Osteoblast (primary cell): ENCODE data around the gene BMS1. TPM values are rescaled to one million over a fixed set of nuclear protein-coding genes. Genes with fewer than 3 reads are reported as not detected.

Source experiments
- DNase-seq: peaks from one replicate; pipeline ENCODE4 v3.0.0; 2011; ENCODE audit warnings: low spot score, mixed read lengths; ENCODE audit not compliant: insufficient read length; ENCODE audit errors: missing footprints
- H2AFZ ChIP-seq: 2 replicates; pipeline ENCODE4 v1.6.0; 2011; ENCODE audit warnings: mild to moderate bottlenecking, low read length
- H3K27ac ChIP-seq: 2 replicates; pipeline ENCODE4 v1.5.1; 2011; ENCODE audit warnings: mild to moderate bottlenecking, low read depth, low read length, moderate library complexity
- H3K27me3 ChIP-seq: 2 replicates; pipeline ENCODE4 v1.6.0; 2012; ENCODE audit warnings: mild to moderate bottlenecking, control low read depth, inconsistent platforms, low read length, moderate library complexity; ENCODE audit not compliant: insufficient read depth
- H3K36me3 ChIP-seq: 2 replicates; pipeline ENCODE4 v1.5.1; 2011; ENCODE audit warnings: mild to moderate bottlenecking, low read length, control low read depth, moderate library complexity; ENCODE audit not compliant: insufficient read depth
- H3K4me1 ChIP-seq: 2 replicates; pipeline ENCODE4 v1.5.1; 2011; ENCODE audit warnings: mild to moderate bottlenecking, low read length, control low read depth, moderate library complexity; ENCODE audit not compliant: insufficient read depth
- H3K4me2 ChIP-seq: 2 replicates; pipeline ENCODE4 v1.6.0; 2011; ENCODE audit warnings: mild to moderate bottlenecking, low read length; ENCODE audit not compliant: insufficient read depth
- H3K4me3 ChIP-seq: fragments of 200-600 bp; sonication (generic); 3 replicates; pipeline ENCODE4 v1.5.1; 2012; ENCODE audit warnings: mild to moderate bottlenecking, low read length, inconsistent platforms; ENCODE audit not compliant: insufficient read depth
- H3K79me2 ChIP-seq: 2 replicates; pipeline ENCODE4 v1.6.0; 2012; ENCODE audit warnings: mild to moderate bottlenecking, low read length, control low read depth, inconsistent platforms; ENCODE audit not compliant: insufficient read depth
- H3K9me3 ChIP-seq: 2 replicates; pipeline ENCODE4 v1.5.1; 2011; ENCODE audit warnings: low read depth, low read length, control low read depth
- H4K20me1 ChIP-seq: 2 replicates; pipeline ENCODE4 v1.6.0; 2012; ENCODE audit warnings: mild to moderate bottlenecking, low read length, control low read depth; ENCODE audit not compliant: insufficient read depth
- CTCF ChIP-seq: IDR thresholded peaks from 2 replicates; pipeline ENCODE4 v1.5.1; 2011; ENCODE audit warnings: mild to moderate bottlenecking, low read depth, low read length, moderate library complexity; ENCODE audit errors: extremely low read depth
- total RNA-seq: library from RNA; depleted of rRNA; stranded (reverse); fragments of >200 nt; gene quantifications from 2 replicates; pipeline ENCODE4 v1.2.3, GENCODE V29; 2012

BMS1 gene
- total RNA-seq, 1 donor, result 14.5 TPM

GRCh38 chr10:42790835-42791234 is 8.2 kb downstream of the BMS1 start:
- no peak for TF ChIP-seq CTCF
- Histone ChIP-seq H4K20me1 (peaks cover 2% of the 10 kb centered on the region), H3K27me3 (no peaks in the 10 kb centered on the region), H3K36me3 (peaks cover 84% of the 10 kb centered on the region), H3K4me2 (no peak overlapping the region), H3K27ac (no peak overlapping the region), H3K4me1 (no peaks in the 10 kb centered on the region), H3K4me3 (no peak overlapping the region), H3K79me2 (peaks cover 3% of the 10 kb centered on the region), H2AFZ (no peak overlapping the region), H3K9me3 (no peaks in the 10 kb centered on the region)
- no peak for DNase-seq

DNA sequence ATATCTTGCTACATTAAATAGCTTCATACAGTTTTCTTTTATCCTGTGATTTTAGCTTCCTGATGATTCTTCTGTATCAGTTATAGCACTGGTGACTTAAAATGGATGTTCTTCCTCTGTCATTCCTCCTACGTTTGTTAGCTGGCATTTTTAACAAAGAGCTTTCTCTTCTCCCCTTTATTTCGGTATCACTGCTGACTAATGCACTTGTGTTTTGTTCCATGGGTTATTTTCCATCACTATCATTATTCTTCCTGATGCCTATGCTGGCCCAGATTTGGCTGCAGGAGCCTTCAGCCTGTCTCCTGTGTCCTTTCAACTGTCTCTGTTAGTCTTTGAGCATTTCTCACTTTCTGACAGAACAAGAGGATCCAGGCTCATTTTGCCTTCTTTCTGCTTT is 13.1 kb downstream of the BMS1 start:
- H2AFZ ChIP-seq, result no peak overlapping the region
- H3K4me2 ChIP-seq, result no peak overlapping the region
- H3K4me1 ChIP-seq, result no peaks in the 10 kb centered on the region
- peaks cover 10% of the 10 kb centered on the region for H4K20me1 ChIP-seq
- H3K36me3 ChIP-seq, result peaks cover 91% of the 10 kb centered on the region
- H3K9me3 ChIP-seq, result no peaks in the 10 kb centered on the region
- DNase-seq, result no peak
- no peak overlapping the region for H3K27ac ChIP-seq
- H3K27me3 ChIP-seq, result no peaks in the 10 kb centered on the region
- TF ChIP-seq CTCF, result no peak
- H3K79me2 ChIP-seq, result peaks cover 2% of the 10 kb centered on the region
- H3K4me3 ChIP-seq, result no peak overlapping the region

GRCh38 chr10:42801135-42801534 is 18.5 kb downstream of the BMS1 start:
- peak; percentile 3 for DNase-seq
- no peak overlapping the region for H3K27ac ChIP-seq
- no peaks in the 10 kb centered on the region for H3K27me3 ChIP-seq
- no peak overlapping the region for H3K4me2 ChIP-seq
- peaks cover 2% of the 10 kb centered on the region for H3K79me2 ChIP-seq
- TF ChIP-seq CTCF, result no peak
- H2AFZ ChIP-seq, result no peak overlapping the region
- peaks cover 6% of the 10 kb centered on the region for H4K20me1 ChIP-seq
- no peaks in the 10 kb centered on the region for H3K4me1 ChIP-seq
- H3K4me3 ChIP-seq, result no peak overlapping the region
- no peaks in the 10 kb centered on the region for H3K9me3 ChIP-seq
- H3K36me3 ChIP-seq, result peaks cover 73% of the 10 kb centered on the region

DNA sequence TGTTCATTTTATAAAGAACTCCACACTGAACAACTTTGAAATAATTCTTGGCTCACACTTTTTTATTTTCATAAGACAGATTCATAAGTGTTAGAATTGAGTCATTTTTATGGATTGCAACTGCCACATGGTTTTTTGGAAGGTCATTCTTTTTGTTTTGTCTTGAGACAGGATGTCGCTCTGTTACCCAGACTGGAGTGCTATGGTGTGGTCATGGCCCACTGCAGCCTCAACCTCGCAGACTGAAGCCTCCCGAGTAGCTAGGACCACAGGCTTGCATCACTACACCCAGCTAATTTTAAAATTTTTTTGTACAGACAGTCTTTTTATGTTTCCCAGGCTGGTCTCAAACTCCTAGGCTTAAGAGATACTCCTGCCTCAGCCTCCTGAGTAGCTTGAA is 20.3 kb downstream of the BMS1 start:
- no peak for DNase-seq
- H3K79me2 ChIP-seq, result peaks cover 5% of the 10 kb centered on the region
- H3K4me3 ChIP-seq, result no peak overlapping the region
- no peak overlapping the region for H2AFZ ChIP-seq
- no peaks in the 10 kb centered on the region for H3K27me3 ChIP-seq
- H3K27ac ChIP-seq, result no peak overlapping the region
- no peaks in the 10 kb centered on the region for H3K9me3 ChIP-seq
- H3K4me1 ChIP-seq, result no peaks in the 10 kb centered on the region
- peaks cover 6% of the 10 kb centered on the region for H4K20me1 ChIP-seq
- H3K36me3 ChIP-seq, result peaks cover 68% of the 10 kb centered on the region
- TF ChIP-seq CTCF, result no peak
- H3K4me2 ChIP-seq, result no peak overlapping the region
